GM19240 (cell line): ENCODE measurements around the gene SUN5.

Experiments
- DNase-seq: peaks from one replicate; pipeline ENCODE4 v3.0.0; 2011; ENCODE audit warnings: low spot score; ENCODE audit not compliant: insufficient read length

The SUN5 gene

GRCh38 chr20:33014336-33015113 is 10.3 kb upstream of the SUN5 start:
- DNase-seq, result no peak

DNA sequence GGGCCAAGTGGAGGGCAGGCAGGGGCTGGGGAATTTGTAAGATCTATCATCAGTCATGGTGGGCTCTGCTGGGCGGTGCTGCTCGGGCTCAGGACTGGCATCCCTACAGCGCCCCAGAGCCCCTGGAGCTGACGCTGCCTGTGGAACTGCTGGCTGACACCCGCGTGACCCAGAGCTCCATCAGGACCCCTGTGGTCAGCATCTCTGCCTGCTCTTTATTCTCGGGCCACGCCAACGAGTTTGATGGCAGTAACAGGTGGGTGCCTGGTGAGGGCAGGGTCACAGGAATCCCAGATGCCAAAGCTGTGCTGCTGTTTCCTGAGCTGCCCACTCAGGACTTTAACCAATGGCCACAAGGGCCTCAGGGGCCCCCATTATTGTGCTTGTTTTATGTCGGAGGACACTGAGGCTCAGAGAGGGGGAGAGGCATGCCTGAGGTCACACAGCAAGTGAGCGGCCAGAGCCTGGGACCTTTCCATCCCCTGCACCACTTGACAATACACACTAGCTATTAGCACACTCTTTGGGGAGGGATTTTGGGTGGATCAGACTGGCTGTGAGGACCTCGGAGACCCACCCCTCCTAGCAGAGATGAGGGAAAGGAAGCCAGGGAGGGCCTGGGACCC is 9.6 kb upstream of the SUN5 start:
- DNase-seq, result no peak

DNA sequence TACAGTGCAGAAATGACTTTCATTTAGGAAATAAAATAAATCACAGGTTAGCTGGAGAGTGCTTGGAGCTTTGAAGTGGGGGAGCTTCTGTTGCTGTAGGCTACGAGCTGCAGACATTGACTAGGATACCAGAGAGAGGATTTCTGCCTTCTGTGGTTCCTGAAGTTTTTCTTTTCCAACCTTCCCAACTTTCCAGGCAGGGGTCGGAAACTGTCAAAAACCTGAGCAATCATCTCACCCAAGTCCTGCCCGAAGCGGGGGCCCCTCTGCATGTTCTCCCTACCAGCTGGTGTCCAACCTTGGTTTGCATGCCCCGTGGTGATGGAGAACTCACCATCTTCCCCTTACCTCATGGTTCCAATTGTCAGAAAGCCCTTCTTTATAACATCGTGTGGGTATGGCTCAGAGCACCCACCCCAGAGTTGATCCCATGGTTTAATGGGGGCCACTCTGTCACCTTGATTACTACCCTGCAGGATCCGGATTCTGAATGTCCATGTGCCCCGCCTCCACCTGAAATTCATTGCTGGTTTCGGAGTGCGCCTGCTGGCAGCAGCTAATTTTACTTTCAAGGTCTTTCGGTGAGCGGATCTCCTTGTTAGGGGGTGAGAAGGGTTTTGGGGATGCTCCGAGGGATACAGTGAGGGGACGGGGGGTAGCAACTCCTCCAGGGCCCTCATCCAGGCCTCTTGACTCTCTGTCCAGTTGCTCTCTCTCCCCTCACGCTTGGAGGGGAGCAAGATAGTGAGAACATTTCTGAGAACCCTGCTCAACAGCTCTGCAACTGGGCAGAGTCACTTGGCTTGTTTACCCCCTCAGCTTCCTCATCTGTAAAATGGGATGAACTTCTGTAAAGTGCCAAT is 8.3 kb upstream of the SUN5 start:
- DNase-seq, result no peak

DNA sequence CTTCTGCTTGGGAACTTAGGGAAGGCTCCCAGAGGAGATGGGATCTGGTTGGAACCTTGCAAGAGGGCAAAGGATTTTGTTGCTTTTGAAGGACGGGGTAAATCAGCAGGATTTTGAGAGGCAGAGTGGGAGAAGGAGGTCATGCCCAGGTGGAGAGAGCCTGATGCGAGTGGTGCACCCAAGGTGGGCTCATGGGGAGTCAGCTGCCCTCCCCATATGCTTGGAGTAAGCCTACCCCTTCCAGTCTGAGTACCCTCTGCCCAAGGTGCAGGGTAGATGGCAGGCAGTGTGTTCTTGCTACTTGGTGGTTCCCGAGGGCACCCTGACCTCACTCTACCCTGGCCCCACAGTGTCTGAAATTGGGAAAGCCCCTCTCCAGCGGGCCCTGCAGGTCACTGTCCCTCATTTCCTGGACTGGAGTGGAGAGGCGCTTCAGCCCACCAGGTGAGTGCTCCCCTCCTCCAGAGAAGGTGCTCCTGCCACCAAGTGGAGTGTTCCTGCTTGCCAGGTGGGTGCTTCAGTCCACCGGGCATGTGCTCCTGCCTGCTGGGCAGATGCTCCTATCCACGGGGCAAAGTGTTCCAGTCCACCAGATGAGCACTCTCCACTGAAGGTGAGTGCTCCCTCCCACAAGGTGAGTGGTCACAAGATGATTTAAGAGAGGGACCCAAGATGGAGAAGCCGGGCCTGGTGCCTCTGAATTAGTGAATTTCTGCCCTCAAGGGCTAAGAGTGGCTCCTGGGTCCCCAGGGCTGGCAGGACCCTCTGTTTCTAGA is 6.6 kb upstream of the SUN5 start:
- no peak for DNase-seq

- no peak for DNase-seq
These were observed 5.9 kb upstream of the SUN5 start for GRCh38 chr20:33010133-33010504.

DNA sequence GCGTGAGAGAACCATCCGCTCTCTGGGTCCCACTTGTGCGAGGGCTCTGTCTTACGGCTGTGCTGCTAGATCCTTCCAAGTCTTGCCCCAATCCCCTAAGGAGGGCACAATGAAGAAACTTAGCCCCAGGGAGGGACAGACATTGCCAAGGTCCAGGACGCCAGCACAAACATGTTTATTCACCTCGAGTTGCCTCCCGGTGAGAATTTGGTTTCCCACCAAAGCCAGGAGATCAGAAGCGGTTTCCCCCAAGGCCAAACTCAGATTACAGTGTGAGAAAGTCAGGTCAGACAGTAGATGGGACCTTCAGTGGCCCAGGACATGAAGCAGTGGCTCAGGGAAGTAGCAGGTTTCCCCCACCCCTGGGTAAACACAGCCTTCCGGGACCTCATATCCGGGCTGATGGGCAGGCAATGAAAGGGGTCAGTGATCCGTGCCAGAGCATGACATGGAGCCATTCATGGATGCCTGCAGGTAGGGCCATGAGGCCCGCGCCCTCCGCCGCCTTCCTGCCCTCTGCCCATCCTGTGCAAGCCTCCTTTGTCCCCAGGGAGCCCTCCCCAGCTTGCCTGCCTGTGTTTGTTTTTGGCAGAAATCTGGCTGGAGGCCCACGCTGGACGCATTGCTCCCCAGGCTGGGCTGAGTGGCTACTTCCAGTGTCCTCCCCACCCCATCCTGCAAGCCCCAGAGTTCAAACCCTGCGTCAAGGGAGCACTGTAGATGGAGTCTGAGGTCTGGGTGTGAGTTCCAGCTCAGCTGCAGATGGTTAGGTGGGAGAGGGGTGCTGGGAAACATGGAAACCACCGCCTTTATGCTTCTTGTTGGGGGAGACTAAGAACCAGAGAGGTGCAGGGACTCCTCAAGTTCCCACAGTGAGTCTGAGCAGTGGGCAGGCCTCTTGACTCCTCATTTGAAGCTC is 5.2 kb upstream of the SUN5 start:
- DNase-seq, result no peak

GRCh38 chr20:33008336-33009213 is 4.3 kb upstream of the SUN5 start:
- DNase-seq, result no peak

DNA sequence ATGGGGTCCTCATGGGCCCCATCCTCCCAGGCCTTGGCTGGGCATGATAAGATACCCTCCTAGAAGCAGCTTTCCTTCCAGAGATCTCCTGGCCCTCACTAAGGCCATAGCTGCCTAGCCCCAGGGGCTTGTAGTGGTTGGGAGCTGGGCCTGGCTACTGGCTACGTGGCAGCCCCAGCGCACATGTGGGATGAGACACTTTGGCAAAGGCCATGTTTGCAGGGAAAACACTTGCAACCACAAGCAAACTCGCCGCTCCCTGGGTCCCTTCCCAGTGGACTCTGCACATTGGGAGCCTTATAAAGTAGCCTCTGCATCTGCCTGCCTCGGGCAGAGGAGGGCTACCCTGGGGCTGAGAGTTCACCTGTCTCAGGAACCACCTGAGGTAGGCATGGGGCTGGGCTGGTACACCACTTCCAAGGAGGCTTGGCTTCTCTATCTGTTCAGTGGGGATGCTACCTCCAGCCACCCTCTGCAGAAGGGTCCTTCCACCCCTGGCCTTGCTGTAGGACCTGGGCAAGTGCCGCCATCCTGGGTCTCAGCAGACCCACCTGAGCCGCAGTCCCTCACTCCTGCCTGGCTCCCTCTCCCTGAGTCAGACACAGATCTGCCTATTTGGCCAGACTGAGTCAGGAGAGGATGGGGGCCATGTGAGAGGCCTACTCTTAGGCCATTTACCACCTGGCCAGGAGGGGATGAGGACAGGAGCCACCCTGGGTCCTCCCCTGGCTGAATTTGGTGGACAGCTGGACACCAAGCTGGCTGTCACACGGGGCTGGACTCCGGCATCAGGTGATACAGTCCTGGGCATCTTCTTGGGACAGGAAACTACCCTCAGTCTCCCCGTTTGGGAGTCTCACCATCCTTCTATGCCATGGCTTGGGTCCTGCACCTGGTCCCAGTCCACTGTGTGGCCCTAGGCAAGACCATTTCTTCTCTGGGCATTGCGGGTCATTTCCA is 3.4 kb upstream of the SUN5 start, which contains the start of gene BPIFB2:
TSS of gene BPIFB2 (plus strand) at position 329 of the 960 bp plus-strand sequence. CDS start 871 bp downstream, outside the sequence.
- DNase-seq, result no peak

DNA sequence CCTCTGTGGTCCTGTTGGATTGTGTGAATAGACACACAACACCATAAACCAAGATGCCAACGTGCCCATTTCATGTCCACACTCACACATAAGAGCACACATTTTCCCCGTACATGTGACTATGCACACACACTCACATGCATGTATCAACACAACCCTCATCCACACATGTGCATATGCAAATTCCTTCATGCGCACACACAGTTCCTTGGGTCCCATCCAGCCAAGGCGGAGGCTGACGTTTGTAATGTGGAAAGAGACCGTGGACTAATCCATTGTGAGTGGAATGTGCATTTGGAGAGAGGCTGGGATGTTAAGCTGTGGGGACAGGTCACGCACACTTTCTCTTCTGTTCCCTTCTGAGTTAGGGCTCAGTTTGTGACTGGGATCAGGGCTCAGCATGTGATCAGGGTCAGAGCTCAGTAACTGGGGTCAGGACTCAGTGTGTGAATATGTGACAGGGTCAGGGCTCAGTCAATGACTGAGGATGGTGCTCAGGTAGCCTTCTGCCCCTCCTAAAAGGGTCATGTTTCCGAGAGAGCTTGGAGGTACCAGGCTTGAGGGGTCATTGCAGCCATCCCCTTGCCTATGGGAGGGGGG is 2.6 kb upstream of the SUN5 start:
- no peak for DNase-seq

- no peak for DNase-seq
These were observed 1.9 kb upstream of the SUN5 start for GRCh38 chr20:33005908-33006775.

- no peak for DNase-seq
These were observed 916 bp upstream of the SUN5 start for GRCh38 chr20:33005132-33005566.

DNA sequence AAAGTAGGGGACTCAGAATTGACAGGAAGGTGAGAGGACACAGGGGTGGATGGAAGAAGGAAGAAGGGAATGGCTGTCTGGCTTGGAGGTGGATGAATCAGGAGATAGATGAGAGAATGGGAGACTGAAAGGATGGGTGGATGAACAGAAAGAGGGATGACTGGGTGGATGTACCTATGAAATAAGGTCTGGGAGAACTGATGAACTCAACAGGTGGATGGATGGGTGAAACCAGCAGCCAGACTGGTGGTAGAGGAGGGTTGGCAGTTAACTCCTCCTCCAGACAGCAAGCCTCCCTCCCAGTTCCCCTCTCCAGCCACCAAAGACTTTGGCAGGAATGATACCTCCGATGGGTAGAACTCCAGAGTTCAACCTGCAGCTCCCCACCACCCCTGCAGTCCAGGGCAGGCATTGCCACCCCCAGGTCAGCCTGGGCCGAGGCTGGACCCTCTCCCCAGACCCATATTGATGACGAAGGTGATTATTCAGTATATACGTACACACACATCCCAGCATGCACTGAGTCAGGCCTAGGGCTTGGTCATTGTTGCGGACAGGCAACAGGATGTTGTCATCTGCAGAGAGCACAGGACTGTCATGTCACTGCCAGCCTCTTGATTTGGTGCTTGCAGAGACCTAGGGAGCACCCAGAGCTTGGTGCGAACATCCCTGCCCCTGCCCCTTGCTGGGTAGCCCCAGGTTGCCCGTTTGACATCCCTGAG is 2.0 kb downstream of the SUN5 start:
- no peak for DNase-seq

DNA sequence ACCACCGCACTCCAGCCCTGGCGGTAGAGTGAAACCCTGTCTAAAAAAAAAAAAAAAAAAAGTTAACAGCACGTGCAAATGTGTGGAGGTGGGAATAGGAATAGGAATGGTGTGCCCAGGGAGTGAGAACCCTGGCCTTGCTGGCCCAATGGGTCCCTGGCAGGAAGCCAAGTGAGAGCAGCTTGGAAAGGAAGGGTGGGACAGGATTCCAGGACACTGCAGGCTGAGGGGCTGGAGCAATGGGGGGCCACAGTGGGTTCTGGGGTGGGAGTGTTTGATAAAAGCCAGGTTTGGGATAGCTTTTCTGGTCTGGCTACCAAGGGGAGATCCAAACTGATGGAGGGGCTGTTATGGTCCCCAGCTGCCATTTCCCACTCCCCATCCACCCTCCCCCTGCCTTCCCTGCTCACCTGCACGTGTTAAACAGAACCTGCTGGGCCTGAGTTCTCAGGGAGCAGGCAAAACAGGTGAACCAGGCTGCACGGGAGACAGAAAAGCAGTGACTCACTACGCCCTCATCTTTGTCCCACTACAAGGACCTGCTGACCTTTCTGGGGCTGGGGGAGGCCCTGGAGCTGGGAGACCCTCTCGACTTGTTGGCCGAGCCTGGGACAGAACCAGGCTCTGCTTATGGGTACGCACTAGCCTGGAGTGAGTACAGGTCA is 3.3 kb downstream of the SUN5 start:
- DNase-seq, result no peak

DNA sequence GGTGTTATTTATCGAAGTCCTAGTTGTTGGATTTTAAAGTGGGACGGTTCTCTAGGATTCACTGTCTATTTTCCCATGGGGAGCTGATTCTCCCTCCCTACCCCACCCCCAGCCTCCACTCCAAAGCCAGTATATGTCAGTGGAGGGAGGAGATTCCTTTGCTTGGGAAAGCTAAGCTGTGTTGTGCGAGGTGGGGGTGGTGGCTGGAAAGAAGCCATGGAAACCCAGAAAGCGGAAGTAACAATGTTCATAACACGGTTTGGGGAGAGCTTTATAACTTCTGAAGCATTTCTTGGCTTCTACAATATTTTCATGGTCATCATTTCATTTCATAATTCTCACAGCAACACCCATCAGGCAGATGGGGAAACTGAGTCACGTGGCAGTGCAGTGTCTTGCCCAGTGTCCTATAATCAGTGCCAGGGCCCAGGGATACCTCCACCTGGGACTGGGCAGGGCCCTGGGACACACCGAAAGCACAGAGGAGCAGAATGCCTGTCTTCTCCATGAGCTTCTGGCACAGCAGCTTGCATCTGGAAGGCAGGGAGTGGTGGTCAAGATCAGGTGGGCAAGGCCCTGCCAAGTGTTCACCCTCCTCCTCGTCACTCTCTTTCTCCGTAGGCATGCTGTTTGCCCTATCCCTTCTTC is 4.5 kb downstream of the SUN5 start:
- no peak for DNase-seq

- DNase-seq, result no peak
These were observed 6.8 kb downstream of the SUN5 start for GRCh38 chr20:32997431-32997830.
